SH-SY5Y (cell line): Measurements from ENCODE around the gene NODAL.

Experiments
- GATA2 ChIP-seq: IDR thresholded peaks from 2 replicates; pipeline ENCODE4 v1.6.1; 2011; ENCODE audit warnings: mild to moderate bottlenecking, low read depth, low read length
- GATA3 ChIP-seq: IDR thresholded peaks from 2 replicates; pipeline ENCODE4 v1.6.1; 2011; ENCODE audit warnings: low read depth, mild to moderate bottlenecking, low read length, moderate library complexity

GRCh38 chr10:70477661-70478162 is 36.2 kb upstream of the NODAL start:
- no peak for TF ChIP-seq GATA3
- no peak for TF ChIP-seq GATA2
